Tibial nerve (tissue), 4 donors: ENCODE data around the gene PCSK6. TPM values are rescaled to one million over a fixed set of nuclear protein-coding genes. Genes with fewer than 3 reads are reported as not detected.

ENCODE experiments used
- DNase-seq, 2 donors: peaks; one replicate each; pipeline ENCODE4 v3.0.0-alpha.2; 2019; ENCODE audit warnings: low spot score in 2 of 2
- H3K27ac ChIP-seq, 4 donors: fragments of 200-600 bp; sonication (generic) in 3 of 4; one replicate each; pipeline ENCODE4 v1.5.1; 2017 to 2019; ENCODE audit warnings: mild to moderate bottlenecking in 1 of 4
- H3K27me3 ChIP-seq, 2 donors: fragments of 200-600 bp; sonication (generic) in 1 of 2; one replicate each; pipeline versions ENCODE4 v1.5.1 to v1.6.0; 2017 to 2019
- H3K36me3 ChIP-seq, 3 donors: fragments of 200-600 bp; sonication (generic); one replicate each; pipeline ENCODE4 v1.5.1; 2018 to 2019
- H3K4me1 ChIP-seq, 4 donors: fragments of 200-600 bp; sonication (generic) in 3 of 4; one replicate each; pipeline ENCODE4 v1.5.1; 2017 to 2019
- H3K4me3 ChIP-seq, 4 donors: fragments of 200-600 bp; sonication (generic) in 3 of 4; one replicate each; pipeline ENCODE4 v1.5.1; 2017 to 2019; ENCODE audit warnings: mild to moderate bottlenecking in 1 of 4, moderate library complexity in 1 of 4
- H3K9me3 ChIP-seq, 4 donors: fragments of 200-600 bp; sonication (generic) in 3 of 4; one replicate each; pipeline ENCODE4 v1.5.1; 2017 to 2019
- EP300 ChIP-seq, 2 donors: sonication (generic); formaldehyde crosslinking; IDR thresholded peaks; one replicate each; pipeline ENCODE4 v1.6.1; 2017; ENCODE audit warnings: antibody characterized with exemption in 2 of 2, mild to moderate bottlenecking in 1 of 2
- POLR2A ChIP-seq, 2 donors: fragments of 450-650 bp; IDR thresholded peaks; one replicate each; pipeline ENCODE4 v1.6.1; 2017; ENCODE audit warnings: antibody characterized with exemption in 2 of 2, mild to moderate bottlenecking in 2 of 2, moderate library complexity in 2 of 2
- WGBS, 2 donors: methylation state at CpG; one replicate each; pipeline ENCODE4 v1.1.5; 2018; 5-methylcytosine and 5-hydroxymethylcytosine counted together
- total RNA-seq, 4 donors: library from RNA; depleted of rRNA; stranded (reverse); fragments of >200 nt; gene quantifications; one replicate each; pipeline ENCODE4 v1.1.0, GENCODE V29; 2016
- TF ChIP-seq, protein P1 (sequence below), 5 experiments: fragments of 200-600 bp in 3 of 5; fragments of 450-650 bp in 2 of 5; sonication (generic) in 3 of 5; IDR thresholded peaks; one replicate each; pipeline ENCODE4 v1.5.1; 2016 to 2019; ENCODE audit warnings: antibody characterized with exemption in 5 of 5, mild to moderate bottlenecking in 3 of 5, moderate library complexity in 2 of 5

The PCSK6 gene
- total RNA-seq, 4 donors from 2014 or later = 8.5 to 27.0 (median 13.2) TPM

DNA sequence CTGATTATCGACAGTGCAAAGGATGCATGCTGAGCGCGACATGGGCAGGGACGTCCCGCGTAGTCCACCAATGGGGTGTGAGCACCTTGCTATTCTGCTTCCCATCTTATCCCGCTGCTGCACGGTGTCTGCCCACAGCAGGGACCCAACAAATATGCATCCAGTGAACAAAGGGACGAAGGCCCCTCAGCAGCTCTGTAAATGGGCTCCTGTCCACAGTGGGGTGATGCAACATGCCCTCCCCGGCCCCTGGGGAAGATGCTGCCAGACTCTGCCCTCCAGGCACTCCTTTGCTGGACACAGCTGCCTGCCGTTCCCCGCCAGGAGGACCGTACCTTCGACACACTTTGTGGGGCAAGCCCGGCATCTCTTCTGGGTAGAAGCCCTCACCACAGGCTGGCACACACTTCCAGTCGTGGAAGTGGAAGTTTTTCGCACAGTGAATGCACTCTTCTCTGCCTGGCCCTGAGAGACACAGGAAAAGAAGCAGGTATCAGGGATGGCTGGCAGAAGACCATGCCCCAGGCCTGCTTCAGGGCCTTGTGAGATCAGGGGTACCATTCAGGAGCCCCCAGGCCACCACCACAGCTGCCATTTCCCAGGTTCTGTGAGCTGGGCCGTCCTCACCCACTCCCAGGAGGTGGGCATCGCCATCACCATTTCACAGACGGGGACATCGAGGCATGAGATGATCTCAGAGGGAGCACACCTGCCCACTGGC, 176.3 kb downstream of the PCSK6 start:
- Histone ChIP-seq H3K4me3 (no peak overlapping the region), H3K9me3 (no peaks in the 10 kb centered on the region), H3K27ac (no peak overlapping the region), H3K4me1 (no peaks in the 10 kb centered on the region), H3K36me3 (no peaks in the 10 kb centered on the region), H3K27me3 (peaks cover 0 to 11% of the 10 kb centered on the region in 2 donors)
- no peak for DNase-seq
- WGBS, 2 donors = 86 to 88% methylated on average over 21 of the region's 21 CpGs
- TF ChIP-seq POLR2A (IDR thresholded peaks at IDR 0.05) (no peak), EP300 (IDR thresholded peaks at IDR 0.05) (no peak)
- TF ChIP-seq, protein P1, sequence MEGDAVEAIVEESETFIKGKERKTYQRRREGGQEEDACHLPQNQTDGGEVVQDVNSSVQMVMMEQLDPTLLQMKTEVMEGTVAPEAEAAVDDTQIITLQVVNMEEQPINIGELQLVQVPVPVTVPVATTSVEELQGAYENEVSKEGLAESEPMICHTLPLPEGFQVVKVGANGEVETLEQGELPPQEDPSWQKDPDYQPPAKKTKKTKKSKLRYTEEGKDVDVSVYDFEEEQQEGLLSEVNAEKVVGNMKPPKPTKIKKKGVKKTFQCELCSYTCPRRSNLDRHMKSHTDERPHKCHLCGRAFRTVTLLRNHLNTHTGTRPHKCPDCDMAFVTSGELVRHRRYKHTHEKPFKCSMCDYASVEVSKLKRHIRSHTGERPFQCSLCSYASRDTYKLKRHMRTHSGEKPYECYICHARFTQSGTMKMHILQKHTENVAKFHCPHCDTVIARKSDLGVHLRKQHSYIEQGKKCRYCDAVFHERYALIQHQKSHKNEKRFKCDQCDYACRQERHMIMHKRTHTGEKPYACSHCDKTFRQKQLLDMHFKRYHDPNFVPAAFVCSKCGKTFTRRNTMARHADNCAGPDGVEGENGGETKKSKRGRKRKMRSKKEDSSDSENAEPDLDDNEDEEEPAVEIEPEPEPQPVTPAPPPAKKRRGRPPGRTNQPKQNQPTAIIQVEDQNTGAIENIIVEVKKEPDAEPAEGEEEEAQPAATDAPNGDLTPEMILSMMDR (IDR thresholded peaks at IDR 0.05) = no peak

DNA sequence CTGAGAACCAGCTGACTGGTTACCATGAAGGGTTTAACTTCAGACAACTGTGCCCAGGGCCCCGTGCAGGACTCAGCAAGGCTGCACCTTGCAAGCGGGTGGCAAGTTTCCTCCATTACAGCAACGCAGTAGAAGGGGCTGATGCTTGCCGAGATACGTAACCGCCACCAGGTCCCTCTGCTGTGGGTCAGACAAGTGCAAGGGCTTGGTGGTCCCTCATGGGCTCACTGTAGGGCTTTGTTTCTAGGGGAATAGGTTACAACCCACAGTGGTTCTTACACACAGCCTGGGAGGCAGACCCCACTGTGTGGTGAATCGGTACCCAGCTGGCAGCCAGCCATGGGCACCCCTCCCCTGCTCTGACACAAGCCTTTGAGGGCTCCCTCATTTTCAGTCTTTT, 179.0 kb downstream of the PCSK6 start:
- no peak for DNase-seq
- H3K36me3 ChIP-seq = no peaks in the 10 kb centered on the region
- H3K27me3 ChIP-seq = peaks cover 0 to 11% of the 10 kb centered on the region in 2 donors
- no peaks in the 10 kb centered on the region for H3K9me3 ChIP-seq
- TF ChIP-seq, protein P1 (IDR thresholded peaks at IDR 0.05) = no peak
- TF ChIP-seq POLR2A (IDR thresholded peaks at IDR 0.05) = no peak
- no peak for TF ChIP-seq EP300 (IDR thresholded peaks at IDR 0.05)
- no peaks in the 10 kb centered on the region for H3K4me1 ChIP-seq
- peak overlapping the region in 1 of 4 donors; percentile 79 for H3K27ac ChIP-seq
- 81 to 85% methylated on average over 7 of the region's 7 CpGs for WGBS, 2 donors
- no peak overlapping the region for H3K4me3 ChIP-seq

DNA sequence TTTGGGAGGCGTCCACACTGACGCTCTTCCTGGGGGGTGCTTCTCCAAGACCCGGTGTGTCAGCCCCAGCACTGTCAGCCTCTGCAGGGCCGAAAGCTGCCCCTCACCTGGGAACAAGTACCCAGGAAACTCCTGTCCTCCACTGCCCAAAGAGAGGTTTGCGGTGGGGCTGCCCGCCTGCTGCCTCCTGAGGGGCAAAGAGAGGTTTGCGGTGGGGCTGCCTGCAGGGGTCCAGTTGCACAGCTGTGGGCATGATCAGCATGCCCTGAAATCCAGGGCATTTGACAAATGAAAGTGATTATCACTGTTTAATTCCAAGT, 179.4 kb downstream of the PCSK6 start:
- Histone ChIP-seq H3K27me3 (peaks cover 0 to 11% of the 10 kb centered on the region in 2 donors), H3K27ac (peak overlapping the region in 1 of 4 donors; percentile 79), H3K9me3 (no peaks in the 10 kb centered on the region), H3K4me1 (no peaks in the 10 kb centered on the region), H3K36me3 (no peaks in the 10 kb centered on the region), H3K4me3 (no peak overlapping the region)
- TF ChIP-seq POLR2A (IDR thresholded peaks at IDR 0.05) (no peak), EP300 (IDR thresholded peaks at IDR 0.05) (no peak)
- TF ChIP-seq, protein P1 (IDR thresholded peaks at IDR 0.05) = no peak
- WGBS, 2 donors = 92 to 95% methylated on average over 7 of the region's 7 CpGs
- no peak for DNase-seq

DNA sequence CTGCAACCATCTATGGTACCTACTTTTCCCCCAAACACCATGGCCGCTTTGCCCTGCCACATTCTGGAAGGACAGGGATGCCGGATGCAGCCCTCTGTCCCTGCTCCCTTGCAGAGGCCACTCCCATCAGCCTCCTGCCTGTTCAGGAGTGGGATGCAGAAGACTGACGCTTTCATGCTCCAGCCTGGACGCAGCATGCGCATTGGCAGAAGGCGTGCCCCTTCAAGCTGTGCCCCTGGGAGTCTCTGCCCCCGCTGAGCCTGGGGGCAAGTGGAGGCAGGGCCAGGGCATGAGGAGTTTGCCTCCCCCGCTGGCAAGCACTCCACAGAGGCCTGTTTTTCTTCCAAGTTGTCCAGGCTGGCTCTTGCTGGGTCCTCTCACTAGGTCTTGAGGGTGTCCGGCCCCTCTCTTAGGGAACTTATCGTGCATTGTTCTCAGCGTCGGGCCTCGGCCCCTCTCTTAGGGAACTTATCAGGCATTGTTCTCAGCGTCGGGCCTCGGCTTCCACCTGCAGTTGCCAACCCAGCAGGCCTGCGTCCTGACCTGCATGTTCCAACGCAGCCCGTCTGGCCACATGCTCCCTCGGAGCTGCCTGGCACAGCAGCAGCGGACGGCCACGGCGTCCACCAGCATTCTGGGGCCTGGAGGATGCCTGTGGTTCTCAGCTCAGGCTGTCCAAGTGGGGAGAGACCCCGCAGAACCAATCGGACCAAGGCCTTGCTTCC, 179.9 kb downstream of the PCSK6 start:
- Histone ChIP-seq H3K4me1 (no peaks in the 10 kb centered on the region), H3K27me3 (peaks cover 0 to 11% of the 10 kb centered on the region in 2 donors), H3K36me3 (no peaks in the 10 kb centered on the region), H3K4me3 (peak overlapping the region in 1 of 4 donors; percentile 15), H3K9me3 (no peaks in the 10 kb centered on the region), H3K27ac (peak overlapping the region in 1 of 4 donors; percentile 79)
- peak in 1 of 2 donors; percentile 13 for TF ChIP-seq POLR2A (IDR thresholded peaks at IDR 0.05)
- peak in 1 of 2 donors; percentile 59 for TF ChIP-seq EP300 (IDR thresholded peaks at IDR 0.05)
- TF ChIP-seq, protein P1 (IDR thresholded peaks at IDR 0.05) = no peak
- no peak for DNase-seq
- 74 to 76% methylated on average over 21 to 26 of the region's 26 CpGs for WGBS, 2 donors
